SW480 (cell line): ENCODE results near the gene SART3.
"Not testable (repeated sequence)": the region's sequence is repeated elsewhere in the genome, so short reads cannot be mapped to it uniquely, and the experiment has no call there.

Experiments used
- DNase-seq: peaks from one replicate; pipeline ENCODE4 v3.0.0-alpha.2; 2016; ENCODE audit warnings: low spot score

SART3 gene

DNA sequence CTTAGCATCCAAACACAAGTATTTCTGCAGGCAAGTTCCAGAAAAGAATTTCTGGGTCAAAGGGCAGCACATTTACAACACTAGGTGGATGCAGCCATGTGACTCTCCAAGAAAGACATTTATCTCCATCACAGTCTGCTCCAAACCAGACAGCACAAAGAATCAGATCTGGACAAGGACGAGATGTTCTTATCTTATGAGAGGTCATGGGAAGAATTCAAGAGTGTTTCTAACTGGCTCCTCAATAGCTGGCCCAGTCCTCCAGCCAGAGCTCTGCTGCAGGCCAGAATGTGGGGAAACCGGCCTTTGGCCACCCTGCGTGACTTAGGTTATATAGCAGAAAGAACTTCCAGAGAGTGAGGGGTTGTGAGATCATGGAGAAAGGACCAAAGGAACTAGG lies 19.6 kb upstream of the SART3 start:
- DNase-seq: no peak

DNA sequence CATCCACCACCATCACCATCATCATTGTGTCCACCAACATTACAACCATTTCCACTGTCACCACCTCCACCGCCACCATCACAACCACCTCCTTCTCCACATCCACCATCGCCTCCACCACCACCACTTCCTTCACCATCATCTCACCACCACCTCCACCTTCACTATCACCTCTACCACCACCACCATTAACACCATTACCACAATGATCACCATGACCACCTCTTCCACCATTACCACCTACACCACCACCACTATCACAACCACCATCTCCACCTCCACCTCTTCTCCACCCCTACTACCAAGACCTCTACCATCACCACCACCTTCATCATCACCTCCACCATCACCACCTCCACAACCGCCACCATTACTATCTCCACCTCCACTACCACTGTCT lies 17.8 kb upstream of the SART3 start:
- no peak for DNase-seq

DNA sequence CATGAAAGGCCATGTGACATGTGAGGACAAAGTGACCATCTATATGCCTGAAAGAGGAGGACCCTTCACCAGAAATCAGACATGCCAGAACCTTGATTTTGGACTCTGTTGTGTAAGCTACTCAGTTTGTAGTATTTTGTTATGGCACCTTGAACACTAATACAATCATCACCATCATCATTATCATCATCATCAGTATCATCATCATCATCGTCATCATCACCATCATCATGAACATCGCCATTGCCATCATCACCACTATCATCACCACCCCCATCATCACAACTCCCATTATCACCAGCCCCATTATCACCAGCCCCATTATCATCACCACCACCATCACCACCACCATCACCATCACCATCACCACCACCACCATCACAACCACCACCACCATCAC lies 17.3 kb upstream of the SART3 start:
- DNase-seq: no peak

GRCh38 chr12:108577458-108577857 lies 16.5 kb upstream of the SART3 start:
- DNase-seq: no peak

GRCh38 chr12:108576660-108577234 lies 15.8 kb upstream of the SART3 start:
- no peak for DNase-seq

DNA sequence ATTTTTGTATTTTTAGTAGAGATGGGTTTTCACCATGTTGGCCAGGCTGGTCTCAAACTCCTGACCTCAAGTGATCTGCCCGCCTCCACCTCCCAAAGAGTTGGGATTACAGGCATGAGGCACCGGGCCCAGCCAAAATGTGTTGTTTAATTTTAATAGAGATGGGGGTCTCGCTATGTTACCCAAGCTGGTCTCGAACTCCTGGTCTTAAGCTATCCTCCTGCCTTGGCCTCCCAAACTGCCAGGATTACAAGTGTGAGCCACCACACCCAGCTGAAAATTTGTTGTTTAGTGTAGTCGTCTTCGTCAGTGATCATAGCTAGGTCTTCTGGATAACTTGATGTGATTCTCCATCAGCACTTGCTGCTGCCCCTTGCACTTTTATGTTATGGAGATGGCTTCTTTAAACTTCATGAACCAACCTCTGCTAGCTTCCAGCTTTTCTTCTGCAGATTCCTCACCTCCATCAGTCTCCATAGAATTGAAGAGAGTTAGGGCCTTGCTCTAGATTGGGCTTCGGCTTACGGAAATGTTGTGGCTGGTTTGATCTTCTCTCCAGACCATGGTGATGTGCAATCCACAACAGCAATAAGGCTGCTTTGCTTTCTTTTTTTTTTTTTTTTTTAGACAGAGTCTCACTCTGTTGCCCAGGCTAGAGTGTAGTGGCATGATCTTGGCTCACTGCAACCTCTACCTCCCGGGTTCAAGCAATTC lies 14.4 kb upstream of the SART3 start:
- DNase-seq: no peak

GRCh38 chr12:108574276-108574675 lies 13.3 kb upstream of the SART3 start:
- DNase-seq: not testable (repeated sequence)

GRCh38 chr12:108573317-108573716 lies 12.3 kb upstream of the SART3 start:
- DNase-seq: no peak

DNA sequence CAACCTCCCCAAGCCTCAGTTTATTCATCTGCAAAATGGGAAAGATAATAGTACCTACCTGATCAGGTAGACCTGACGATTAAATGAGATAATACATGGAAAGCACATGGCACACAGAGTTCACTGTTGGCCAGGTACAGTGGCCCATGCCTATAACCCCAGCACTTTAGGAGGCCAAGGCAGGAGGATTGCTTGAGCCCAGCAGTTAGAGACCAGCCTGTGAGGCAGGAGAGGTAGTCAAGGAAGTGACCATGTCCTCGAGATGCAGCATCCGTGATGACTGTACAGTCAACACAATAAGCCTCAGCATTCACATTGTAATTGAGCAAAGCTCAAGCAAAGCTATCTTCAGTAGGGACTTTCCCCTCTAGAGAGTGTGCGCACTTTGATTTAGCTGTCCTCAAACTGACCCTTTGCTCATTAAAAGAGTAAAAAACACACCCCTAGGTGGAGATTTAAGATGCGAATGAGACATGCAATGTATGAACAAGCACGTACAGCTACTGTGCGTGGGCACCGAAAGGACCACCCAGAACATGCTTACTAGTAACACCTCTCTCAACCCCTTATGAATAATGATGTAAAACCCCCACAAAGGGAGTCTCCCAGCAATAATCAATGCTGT lies 11.3 kb upstream of the SART3 start:
- no peak for DNase-seq

DNA sequence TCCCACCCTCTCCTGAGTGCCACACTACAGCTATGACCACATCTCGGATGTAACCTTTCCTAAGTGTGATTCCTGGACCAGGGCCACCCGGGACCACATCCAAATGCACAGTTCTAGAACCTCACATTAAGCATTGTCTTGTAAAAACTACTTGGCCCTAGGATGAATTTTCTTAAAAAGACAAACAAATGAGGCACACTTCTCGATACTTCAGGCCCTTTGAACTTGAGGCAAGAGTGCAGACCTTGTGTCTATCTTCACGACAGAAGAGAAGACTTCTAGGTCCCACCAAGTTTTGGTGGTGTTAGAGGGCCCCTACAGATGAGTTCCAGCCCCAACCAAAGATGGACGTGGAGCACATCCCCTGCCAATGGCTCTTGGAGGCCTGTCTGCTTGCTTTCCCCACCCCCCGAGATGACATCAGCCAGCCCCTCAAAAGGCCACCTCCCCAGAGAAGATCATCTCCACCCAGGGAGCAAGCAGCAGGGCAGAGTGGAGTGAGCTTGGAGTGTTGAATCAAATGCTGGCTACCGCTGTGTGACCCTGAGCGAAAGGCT lies 10.7 kb upstream of the SART3 start:
- DNase-seq: no peak

GRCh38 chr12:108570743-108571608 lies 10.0 kb upstream of the SART3 start:
- DNase-seq: peak; percentile 33

- no peak for DNase-seq
Measured at GRCh38 chr12:108568338-108569154, 7.6 kb upstream of the SART3 start.

DNA sequence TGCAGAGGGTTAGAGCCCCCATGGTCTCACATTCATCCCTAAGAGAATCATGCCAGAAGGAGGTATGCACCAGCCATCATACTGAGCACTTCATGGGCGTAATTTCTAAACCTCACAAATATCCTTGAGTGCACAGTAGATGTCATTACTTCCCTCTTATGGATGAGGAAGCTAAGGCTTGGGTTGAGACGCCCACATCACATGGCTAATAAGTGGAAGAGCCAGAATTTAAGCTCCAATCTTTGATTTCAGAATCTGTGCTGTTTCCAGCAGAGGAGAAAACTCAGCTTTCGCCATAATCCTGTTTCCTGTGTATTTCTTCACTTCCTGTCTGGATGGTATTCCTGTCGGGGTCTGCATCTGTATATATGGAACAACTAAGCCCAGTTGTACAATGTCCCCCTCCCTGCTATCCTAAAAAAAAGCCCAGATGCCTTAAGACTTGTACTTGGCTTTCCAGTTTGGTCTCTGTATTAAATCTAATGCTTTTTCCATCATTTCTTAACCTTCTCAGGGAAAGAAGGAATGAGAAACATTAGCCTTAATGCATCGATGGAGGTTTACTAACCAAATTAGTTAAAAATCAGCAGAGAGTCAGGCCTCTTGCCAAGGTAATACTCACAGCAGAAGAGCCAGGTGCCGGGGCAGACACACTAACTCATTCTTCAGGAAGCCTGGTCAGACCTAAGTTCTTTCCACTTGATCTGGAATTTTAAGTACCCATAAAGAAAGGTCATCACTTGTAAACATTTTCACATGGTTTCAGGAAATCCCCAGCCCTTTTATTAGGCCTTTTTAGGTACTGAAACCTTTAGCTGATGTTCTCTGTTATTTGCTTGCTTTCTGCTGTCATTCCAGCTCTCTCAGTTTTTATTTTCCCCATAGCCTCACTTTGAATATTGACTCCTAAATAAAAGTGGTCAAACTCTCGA lies 6.7 kb upstream of the SART3 start:
- no peak for DNase-seq

DNA sequence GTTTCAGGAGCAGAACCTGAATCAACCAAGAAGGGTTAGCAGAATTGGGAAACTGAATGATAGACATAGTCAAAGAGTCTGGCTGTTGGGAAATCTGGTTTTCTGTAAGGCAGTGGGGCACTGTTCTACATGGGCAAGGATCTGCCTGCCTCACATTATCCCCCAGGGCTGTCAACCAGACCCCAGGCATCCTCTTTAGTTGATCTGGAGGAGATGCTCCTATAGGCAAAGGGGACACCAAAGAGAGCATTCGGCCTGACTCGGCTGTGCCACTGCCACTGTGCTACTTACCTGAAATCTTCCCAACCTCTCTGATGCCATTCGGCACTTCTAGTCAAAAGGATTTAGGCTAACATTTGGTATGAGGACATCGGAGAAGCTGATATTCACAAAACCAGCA lies 5.5 kb upstream of the SART3 start:
- no peak for DNase-seq

- peak; percentile 71 for DNase-seq
Measured at GRCh38 chr12:108565976-108566375, 5.0 kb upstream of the SART3 start.

- no peak for DNase-seq
Measured at GRCh38 chr12:108565146-108565545, 4.2 kb upstream of the SART3 start.

- DNase-seq: no peak
Measured at GRCh38 chr12:108564724-108565123, 3.8 kb upstream of the SART3 start.

DNA sequence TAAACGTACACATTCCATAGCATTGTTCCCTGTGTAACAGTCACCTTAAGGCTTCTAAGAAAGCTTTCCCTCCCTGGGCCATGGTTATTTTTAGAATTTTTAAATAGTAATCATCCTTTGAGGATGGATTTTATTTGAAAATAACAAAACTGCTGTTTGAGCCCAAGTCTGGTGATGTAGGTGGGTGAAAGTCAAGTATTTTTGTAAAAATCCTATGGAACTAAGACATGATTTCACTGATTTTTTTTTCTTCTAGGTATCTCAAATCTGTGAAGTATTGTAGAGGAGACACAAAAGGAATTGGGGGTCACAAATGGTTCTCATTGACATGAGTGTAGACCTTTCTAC lies 2.8 kb upstream of the SART3 start:
- DNase-seq: no peak

DNA sequence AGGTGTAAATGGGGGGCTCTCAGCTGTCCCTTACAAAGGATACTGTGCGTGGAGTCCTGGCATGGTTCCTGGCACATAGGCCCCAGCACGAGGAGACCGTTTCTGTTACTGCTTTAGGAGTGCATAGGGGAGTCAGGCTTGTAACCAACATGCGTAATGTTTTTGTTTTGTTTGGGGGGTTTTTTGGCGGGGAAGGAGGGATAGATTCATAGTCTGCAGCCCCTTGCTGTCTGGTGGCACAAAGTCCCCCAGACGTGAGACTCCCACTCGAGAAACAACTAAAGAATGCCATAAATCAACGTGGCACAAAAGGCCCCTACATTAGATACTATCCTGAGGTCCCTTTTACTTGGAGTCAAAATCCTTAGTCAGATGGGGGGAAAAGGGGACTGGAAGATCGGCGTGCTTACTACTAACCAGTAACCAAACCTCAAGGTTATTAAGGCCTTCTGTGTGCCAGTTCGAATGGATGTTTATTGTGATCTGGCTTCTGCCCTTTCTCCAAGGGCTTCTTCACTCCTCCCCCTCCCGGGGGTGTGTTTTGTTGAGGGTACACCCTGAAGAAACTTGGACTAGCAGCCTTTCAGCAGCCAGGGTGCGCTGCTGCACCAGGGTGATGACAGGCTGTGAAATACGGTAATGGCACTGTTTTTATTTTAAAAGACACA lies 2.3 kb upstream of the SART3 start:
- peak; percentile 84 for DNase-seq
